GM18507 (cell line): ENCODE data around the gene FLG2.

Experiments
- DNase-seq: peaks from one replicate; pipeline ENCODE4 v3.0.0; 2011; ENCODE audit warnings: low read depth; ENCODE audit not compliant: insufficient read length; ENCODE audit errors: extremely low spot score
- FAIRE-seq: peaks from 2 replicates; lab custom pipeline; 2011; peaks lifted over from hg19 to GRCh38; lab: Jason Lieb, UNC

The FLG2 gene

GRCh38 chr1:152359906-152360305 is at the start of gene FLG2:
Gene FLG2 (minus strand): TSS chr1:152360006. CDS start chr1:152358884, 1,122 bp downstream.
- no peak for FAIRE-seq
- DNase-seq, result no peak

GRCh38 chr1:152408664-152409063 is 48.9 kb upstream of the FLG2 start:
- no peak for DNase-seq
- no peak for FAIRE-seq

- FAIRE-seq (no peak), DNase-seq (no peak)
Observed at GRCh38 chr1:152398812-152399698, 39.2 kb upstream of the FLG2 start.

GRCh38 chr1:152397474-152397873 is 37.7 kb upstream of the FLG2 start:
- FAIRE-seq (no peak), DNase-seq (no peak)

GRCh38 chr1:152394151-152394550 is 34.3 kb upstream of the FLG2 start:
- FAIRE-seq (no peak), DNase-seq (no peak)

- DNase-seq (no peak), FAIRE-seq (no peak)
Observed at GRCh38 chr1:152392909-152393308, 33.1 kb upstream of the FLG2 start.

- no peak for DNase-seq
- FAIRE-seq, result no peak
Observed at GRCh38 chr1:152388889-152389288, 29.1 kb upstream of the FLG2 start.

GRCh38 chr1:152386940-152387339 is 27.1 kb upstream of the FLG2 start:
- FAIRE-seq, result no peak
- no peak for DNase-seq

GRCh38 chr1:152380932-152381331 is 21.1 kb upstream of the FLG2 start:
- no peak for DNase-seq
- FAIRE-seq, result no peak

- no peak for DNase-seq
- FAIRE-seq, result no peak
Observed at GRCh38 chr1:152374451-152374850, 14.6 kb upstream of the FLG2 start.

GRCh38 chr1:152372672-152373071 is 12.9 kb upstream of the FLG2 start:
- DNase-seq, result no peak
- FAIRE-seq, result no peak

GRCh38 chr1:152367436-152367835 is 7.6 kb upstream of the FLG2 start:
- no peak for DNase-seq
- FAIRE-seq, result no peak

GRCh38 chr1:152356736-152357135 is 3.1 kb downstream of the FLG2 start:
- FAIRE-seq, result no peak

GRCh38 chr1:152349611-152350010 is 10.2 kb downstream of the FLG2 start:
- no peak for DNase-seq
- no peak for FAIRE-seq

More at GRCh38 chr1:152356736-152357135, 3.1 kb downstream of the FLG2 start:
- no peak for DNase-seq

- no peak for FAIRE-seq
- DNase-seq, result no peak
Observed at GRCh38 chr1:152348447-152348846, 11.4 kb downstream of the FLG2 start.

GRCh38 chr1:152347116-152347728 is 12.6 kb downstream of the FLG2 start:
- peak; percentile 1 for DNase-seq

GRCh38 chr1:152344438-152344837 is 15.4 kb downstream of the FLG2 start:
- FAIRE-seq, result no peak
- no peak for DNase-seq

More at GRCh38 chr1:152347116-152347728, 12.6 kb downstream of the FLG2 start:
- peak; percentile 44 for FAIRE-seq

- no peak for DNase-seq
- FAIRE-seq, result no peak
Observed at GRCh38 chr1:152343006-152343405, 16.8 kb downstream of the FLG2 start.

GRCh38 chr1:152335399-152335798 is 24.4 kb downstream of the FLG2 start:
- DNase-seq (no peak), FAIRE-seq (no peak)

GRCh38 chr1:152328801-152329391 is 30.9 kb downstream of the FLG2 start:
- DNase-seq, result no peak
- FAIRE-seq, result no peak
